WTC11 (cell line): Measurements from ENCODE around the gene BTBD1. TPM values are rescaled to one million over a fixed set of nuclear protein-coding genes. Genes with fewer than 3 reads are reported as not detected.

ENCODE experiments used
- microRNA-seq: library from miRNA; unstranded; fragments of <30 nt; microRNA quantifications from one replicate; pipeline ENCODE4 v1.2.0, GENCODE V29; 2022; ENCODE audit warnings: borderline number of aligned reads
- total RNA-seq: library from RNA; stranded (reverse); gene quantifications from 3 replicates; pipeline ENCODE4 v1.2.3, GENCODE V29; 2021

The BTBD1 gene
- total RNA-seq, 1 experiment from 2014 or later, result 39.6 TPM

Small RNA genes within 50 kb of the gene (microRNA-seq; reads per million reads assigned to microRNA genes)
- gene MIR4515, result not detected

Other genes with a start within 250 kb of the BTBD1 start
- gene HOMER2, start 114.5 kb downstream of the BTBD1 start, total RNA-seq, result 11.7 to 17.4 TPM (median 12.1 TPM) in 3 replicates
- gene RAMAC, start 81.0 kb downstream of the BTBD1 start, total RNA-seq, result 26.6 to 28.1 TPM (median 27.1 TPM) in 3 replicates
- 21.0 to 29.0 TPM (median 27.5 TPM) in 3 replicates for gene C15orf40, start 55.6 kb downstream of the BTBD1 start, total RNA-seq
- 0.48 to 0.79 TPM (median 0.60 TPM) in 3 replicates for gene TM6SF1, start 40.4 kb upstream of the BTBD1 start, total RNA-seq
- gene HDGFL3, start 140.6 kb upstream of the BTBD1 start, total RNA-seq, result 117 to 126 TPM (median 124 TPM) in 3 replicates
- gene BNC1, start 217.4 kb upstream of the BTBD1 start, total RNA-seq, result 0.11 TPM in 1 of 3 replicates, not detected in the others